PC-3 (cell line): ENCODE data around the gene TMEM229B. TPM values are rescaled to one million over a fixed set of nuclear protein-coding genes. Genes with fewer than 3 reads are reported as not detected.

Source experiments
- ATAC-seq: fragments of 200-7000 bp; cut with Tn5 transposase; 2 replicates; pipeline ENCODE4 v1.9.1; 2020; ENCODE audit warnings: mild to moderate bottlenecking, moderate library complexity
- BruUV-seq: library from RNA; stranded (reverse); fragments of 400-500 nt; replicated peaks from 2 replicates; lab custom pipeline; 2021; lab: Mats Ljungman, UMichigan
- CTCF ChIA-PET: fragments of 300-600 bp; sonication (Branson Sonifier 250); formaldehyde crosslinking; loops from one replicate; lab custom pipeline; 2022; ENCODE audit warnings: antibody characterized with exemption; lab: Charles Lee
- POLR2A ChIA-PET: fragments of 300-600 bp; sonication (Branson Sonifier 250); formaldehyde crosslinking; loops from one replicate; lab custom pipeline; 2022; ENCODE audit warnings: antibody characterized with exemption; ENCODE audit not compliant: unreplicated experiment; lab: Charles Lee
- DNase-seq: peaks from one replicate; pipeline ENCODE4 v3.0.0-alpha.2; 2015
- H2AFZ ChIP-seq: fragments of 300-600 bp; sonication (generic); 2 replicates; pipeline ENCODE4 v1.6.0; 2016; ENCODE audit warnings: antibody characterized with exemption, low read length
- H3F3A ChIP-seq: fragments of 300-600 bp; sonication (generic); one replicate; pipeline ENCODE4 v1.6.0; 2017; ENCODE audit warnings: antibody characterized with exemption, low read length, control low read depth, mild to moderate bottlenecking; ENCODE audit not compliant: unreplicated experiment
- H3K27ac ChIP-seq: fragments of 300-600 bp; sonication (generic); 2 replicates; pipeline ENCODE4 v1.5.1; 2016; ENCODE audit warnings: mild to moderate bottlenecking, low read length
- H3K27me3 ChIP-seq: fragments of 300-600 bp; sonication (generic); 2 replicates; pipeline ENCODE4 v1.6.1; 2016; ENCODE audit warnings: low read length, mixed read lengths
- H3K36me3 ChIP-seq: fragments of 300-600 bp; sonication (generic); 2 replicates; pipeline ENCODE4 v1.6.1; 2016; ENCODE audit warnings: low read depth, mixed run types, low read length, mixed read lengths
- H3K4me1 ChIP-seq: fragments of 300-600 bp; sonication (generic); 2 replicates; pipeline ENCODE4 v1.5.1; 2016; ENCODE audit warnings: low read length; ENCODE audit not compliant: insufficient read depth
- H3K4me2 ChIP-seq: fragments of 300-600 bp; sonication (generic); 2 replicates; pipeline ENCODE4 v1.6.0; 2016; ENCODE audit warnings: low read length
- H3K4me3 ChIP-seq: fragments of 300-600 bp; sonication (generic); 2 replicates; pipeline ENCODE4 v1.5.1; 2016; ENCODE audit warnings: mild to moderate bottlenecking, low read length, mixed read lengths
- H3K79me2 ChIP-seq: fragments of 300-600 bp; sonication (generic); 2 replicates; pipeline ENCODE4 v1.6.1; 2017; ENCODE audit warnings: low read length, mixed read lengths
- H3K9ac ChIP-seq: fragments of 300-600 bp; sonication (generic); 2 replicates; pipeline ENCODE4 v1.6.0; 2016; ENCODE audit warnings: mild to moderate bottlenecking, low read length
- H3K9me2 ChIP-seq: fragments of 300-600 bp; sonication (generic); replicated peaks from 2 replicates; pipeline ENCODE4 v1.6.1; 2016; ENCODE audit warnings: mixed run types, low read length, mixed read lengths
- H3K9me3 ChIP-seq: fragments of 300-600 bp; sonication (generic); 2 replicates; pipeline ENCODE4 v1.6.1; 2016; ENCODE audit warnings: low read length, mixed read lengths
- H4K20me1 ChIP-seq: fragments of 300-600 bp; sonication (generic); 2 replicates; pipeline ENCODE4 v1.6.1; 2016; ENCODE audit warnings: low read length, mixed read lengths
- CTCF ChIP-seq: fragments of 300-600 bp; sonication (generic); conservative IDR thresholded peaks from 2 replicates; pipeline ENCODE4 v1.5.1; 2017; ENCODE audit warnings: antibody characterized with exemption, low read depth, mild to moderate bottlenecking, low read length
- EZH2 ChIP-seq: fragments of 300-600 bp; sonication (generic); IDR thresholded peaks from one replicate; pipeline ENCODE4 v1.6.1; 2017; ENCODE audit warnings: antibody characterized with exemption, mild to moderate bottlenecking, low read length; ENCODE audit not compliant: unreplicated experiment
- EZH2phosphoT487 ChIP-seq: fragments of 300-600 bp; sonication (generic); IDR thresholded peaks from 2 replicates; pipeline ENCODE4 v1.6.1; 2018; ENCODE audit warnings: mild to moderate bottlenecking, antibody characterized with exemption, low read length, borderline replicate concordance
- intact Hi-C: fragments of 100-400 bp; cut with micrococcal nuclease; formaldehyde crosslinking; loops from 2 replicates; pipeline ENCODE4 v1.9.0; 2023
- total RNA-seq: library from RNA; depleted of rRNA; stranded (reverse); fragments of >200 nt; gene quantifications from 2 replicates; pipeline ENCODE4 v1.2.3, GENCODE V29; 2014

The TMEM229B gene
- total RNA-seq, 1 experiment from 2014 or later, result not detected

- Histone ChIP-seq H3K9me2 (no peaks in the 10 kb centered on the region), H3K4me2 (no peak overlapping the region), H3F3A (no peaks in the 10 kb centered on the region), H3K4me3 (no peak overlapping the region), H3K27ac (no peak overlapping the region), H4K20me1 (no peaks in the 10 kb centered on the region), H3K36me3 (no peaks in the 10 kb centered on the region), H2AFZ (no peak overlapping the region), H3K9me3 (no peaks in the 10 kb centered on the region), H3K27me3 (no peaks in the 10 kb centered on the region), H3K4me1 (no peaks in the 10 kb centered on the region), H3K79me2 (no peaks in the 10 kb centered on the region), H3K9ac (no peak overlapping the region)
- TF ChIP-seq CTCF, result no peak
- TF ChIP-seq EZH2, result no peak
- no TSS peak for BruUV-seq
- no peak for DNase-seq
- no peak for ATAC-seq
- POLR2A ChIA-PET, result no interaction called here
- intact Hi-C loops, result no loop called here
- CTCF ChIA-PET, result no interaction called here
These were observed 14.2 kb downstream of the TMEM229B start for GRCh38 chr14:67474366-67474765.

GRCh38 chr14:67473290-67474082 lies 15.0 kb downstream of the TMEM229B start:
- BruUV-seq, result no TSS peak
- intact Hi-C loops, result no loop called here

More at GRCh38 chr14:67473290-67474082, 15.0 kb downstream of the TMEM229B start:
- H3K27me3 ChIP-seq, result no peaks in the 10 kb centered on the region
- H3K27ac ChIP-seq, result no peak overlapping the region
- CTCF ChIA-PET, result no interaction called here
- POLR2A ChIA-PET, result no interaction called here
- no peaks in the 10 kb centered on the region for H3K9me3 ChIP-seq
- H2AFZ ChIP-seq, result no peak overlapping the region
- H3K79me2 ChIP-seq, result no peaks in the 10 kb centered on the region
- no peak overlapping the region for H3K4me2 ChIP-seq
- H4K20me1 ChIP-seq, result no peaks in the 10 kb centered on the region
- no peak overlapping the region for H3K4me3 ChIP-seq
- no peak overlapping the region for H3K9ac ChIP-seq
- no peak for ATAC-seq
- H3F3A ChIP-seq, result no peaks in the 10 kb centered on the region
- TF ChIP-seq CTCF (no peak), EZH2 (no peak), EZH2phosphoT487 (no peak)
- no peaks in the 10 kb centered on the region for H3K4me1 ChIP-seq
- DNase-seq, result no peak
- H3K36me3 ChIP-seq, result no peaks in the 10 kb centered on the region
- H3K9me2 ChIP-seq, result no peaks in the 10 kb centered on the region
